ENCODE results near the gene FBN3.

DNA sequence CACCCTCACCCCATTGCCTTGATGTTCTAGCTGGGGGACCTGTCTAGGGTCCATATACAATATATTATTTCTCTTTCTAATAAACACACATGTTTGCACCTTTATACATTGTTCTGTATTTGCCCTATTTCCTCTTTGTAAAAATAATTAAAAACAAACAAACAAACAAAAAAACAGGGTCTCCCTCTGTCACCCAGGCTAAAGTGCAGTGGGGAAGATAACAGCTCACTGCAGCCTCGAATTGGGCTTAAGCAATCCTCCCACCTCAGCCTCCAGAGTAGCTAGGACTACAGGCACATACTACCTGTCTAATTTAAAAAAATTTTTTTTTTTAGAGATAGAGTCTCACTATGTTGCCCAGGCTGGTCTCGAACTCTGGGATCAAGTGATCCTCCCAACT lies 5.9 kb upstream of the FBN3 start:
- TF ChIP-seq CREB1 (IDR thresholded peaks at IDR 0.05; ENCODE audit: low read depth) (no peak), YY1 (IDR thresholded peaks at IDR 0.05; ENCODE audit: low read depth) (no peak), TCF12 (IDR thresholded peaks at IDR 0.05; ENCODE audit: low read depth) (no peak), RAD21 (IDR thresholded peaks at IDR 0.05; ENCODE audit: low read depth) (no peak)
